ENCODE results near the gene HCRTR1. TPM values are rescaled to one million over a fixed set of nuclear protein-coding genes. Genes with fewer than 3 reads are reported as not detected.

HCRTR1 gene
- total RNA-seq, 4 donors from 2014 or later: 0.42 TPM; not detected in 3

DNA sequence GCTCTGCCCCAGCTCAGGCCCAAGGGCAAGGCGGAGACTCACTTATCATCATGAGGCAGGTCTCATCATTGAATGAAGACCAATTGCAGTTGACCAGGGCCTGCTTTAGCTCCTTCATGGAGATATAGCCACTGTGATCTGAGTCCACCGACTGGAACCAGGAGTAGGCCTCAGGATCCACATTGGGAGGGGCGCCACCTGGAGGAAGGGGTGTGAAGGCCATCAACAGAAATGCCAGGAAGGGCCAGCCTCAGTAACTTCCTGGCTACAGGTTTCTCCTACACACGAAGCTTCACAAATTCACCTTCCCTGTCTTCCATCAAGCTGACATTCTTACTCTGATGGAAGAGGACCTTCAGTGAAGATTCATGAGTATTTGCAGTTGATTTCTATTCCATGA, 15.6 kb downstream of the HCRTR1 start:
- whole genome bisulfite sequencing, 2 donors: 65 to 71% methylated on average over 4 of the region's 4 CpGs
- no peak for DNase-seq (ENCODE audit: low spot score in 2 of 2)
- intact Hi-C loops (cut with DNase I; ENCODE audit: low total_unique reads): no loop called here
- H3K4me3 ChIP-seq (ENCODE audit: low read depth, poor library complexity, severe bottlenecking): no peak overlapping the region
- TF ChIP-seq, protein P1, sequence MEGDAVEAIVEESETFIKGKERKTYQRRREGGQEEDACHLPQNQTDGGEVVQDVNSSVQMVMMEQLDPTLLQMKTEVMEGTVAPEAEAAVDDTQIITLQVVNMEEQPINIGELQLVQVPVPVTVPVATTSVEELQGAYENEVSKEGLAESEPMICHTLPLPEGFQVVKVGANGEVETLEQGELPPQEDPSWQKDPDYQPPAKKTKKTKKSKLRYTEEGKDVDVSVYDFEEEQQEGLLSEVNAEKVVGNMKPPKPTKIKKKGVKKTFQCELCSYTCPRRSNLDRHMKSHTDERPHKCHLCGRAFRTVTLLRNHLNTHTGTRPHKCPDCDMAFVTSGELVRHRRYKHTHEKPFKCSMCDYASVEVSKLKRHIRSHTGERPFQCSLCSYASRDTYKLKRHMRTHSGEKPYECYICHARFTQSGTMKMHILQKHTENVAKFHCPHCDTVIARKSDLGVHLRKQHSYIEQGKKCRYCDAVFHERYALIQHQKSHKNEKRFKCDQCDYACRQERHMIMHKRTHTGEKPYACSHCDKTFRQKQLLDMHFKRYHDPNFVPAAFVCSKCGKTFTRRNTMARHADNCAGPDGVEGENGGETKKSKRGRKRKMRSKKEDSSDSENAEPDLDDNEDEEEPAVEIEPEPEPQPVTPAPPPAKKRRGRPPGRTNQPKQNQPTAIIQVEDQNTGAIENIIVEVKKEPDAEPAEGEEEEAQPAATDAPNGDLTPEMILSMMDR (IDR thresholded peaks at IDR 0.05): no peak
- TF ChIP-seq POLR2A (IDR thresholded peaks at IDR 0.05): no peak

DNA sequence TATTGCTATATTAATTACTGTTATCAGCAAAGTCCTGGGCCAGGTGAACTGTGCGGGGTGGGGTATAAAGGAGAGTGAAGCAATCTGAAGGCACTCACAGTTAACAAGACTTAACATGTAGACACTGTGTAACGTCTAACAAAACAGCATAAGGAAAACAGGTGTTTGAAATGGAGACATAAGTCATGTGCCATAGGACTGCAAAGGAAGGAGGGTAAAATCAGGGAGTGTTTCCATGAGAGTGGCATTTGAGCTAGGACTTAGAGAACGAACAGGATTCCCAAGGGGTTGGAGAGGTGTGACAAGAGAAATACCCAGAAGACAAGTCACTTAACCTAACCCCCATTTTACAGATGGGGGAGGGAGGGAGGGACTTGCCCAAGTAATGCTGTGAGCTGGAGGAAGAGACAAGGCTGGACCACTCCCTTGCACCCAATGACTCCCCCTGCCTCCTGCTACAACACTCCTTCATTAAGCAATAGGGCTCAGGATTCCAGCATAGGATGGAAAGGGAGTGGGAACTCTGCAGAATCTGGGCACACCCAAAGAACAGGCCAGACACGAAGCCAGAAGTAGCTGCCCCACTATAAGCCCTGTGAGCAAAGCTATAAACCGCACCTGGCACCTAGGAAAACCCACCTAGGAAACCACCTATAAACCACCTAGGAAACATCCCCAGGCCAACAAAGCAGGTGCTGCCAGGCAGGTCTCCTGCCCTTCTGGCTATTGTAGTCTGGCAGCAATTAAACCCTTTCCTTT, 20.6 kb downstream of the HCRTR1 start:
- WGBS, 2 donors: 34 to 46% methylated on average over 5 of the region's 5 CpGs
- DNase-seq (ENCODE audit: low spot score in 2 of 2): no peak
- intact Hi-C loops (cut with DNase I; ENCODE audit: low total_unique reads): no loop called here

DNA sequence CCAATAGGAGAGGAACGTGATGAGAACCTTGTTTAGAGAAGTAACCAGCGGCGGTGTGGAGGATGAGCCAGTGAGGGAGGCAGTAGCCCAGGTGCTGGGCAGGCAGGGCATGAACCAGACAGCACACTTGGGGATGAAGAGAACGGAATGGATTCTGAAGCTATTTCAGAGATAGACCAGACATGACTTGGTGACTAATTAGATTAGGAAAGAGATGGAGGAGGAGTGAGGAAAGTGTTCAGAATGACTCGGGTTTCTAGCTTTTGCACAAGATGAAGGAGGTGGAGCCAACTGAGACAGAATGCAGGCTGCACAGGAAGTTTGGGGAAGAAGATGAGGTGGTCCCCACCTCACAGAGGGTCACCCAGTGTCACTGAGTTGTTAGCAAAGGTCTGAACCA, 22.1 kb downstream of the HCRTR1 start:
- TF ChIP-seq, protein P1 (IDR thresholded peaks at IDR 0.05): no peak
- no peak for TF ChIP-seq POLR2A (IDR thresholded peaks at IDR 0.05)
- intact Hi-C loops (cut with DNase I; ENCODE audit: low total_unique reads): no loop called here
- H3K4me3 ChIP-seq (ENCODE audit: low read depth, poor library complexity, severe bottlenecking): no peak overlapping the region
- WGBS, 2 donors: 44 to 59% methylated on average over 4 to 5 of the region's 5 CpGs
- no peak for DNase-seq (ENCODE audit: low spot score in 2 of 2)

More for the DNA sequence above, 20.6 kb downstream of the HCRTR1 start:
- TF ChIP-seq POLR2A (IDR thresholded peaks at IDR 0.05): no peak
- TF ChIP-seq, protein P1 (IDR thresholded peaks at IDR 0.05): no peak
- no peak overlapping the region for H3K4me3 ChIP-seq (ENCODE audit: low read depth, poor library complexity, severe bottlenecking)

DNA sequence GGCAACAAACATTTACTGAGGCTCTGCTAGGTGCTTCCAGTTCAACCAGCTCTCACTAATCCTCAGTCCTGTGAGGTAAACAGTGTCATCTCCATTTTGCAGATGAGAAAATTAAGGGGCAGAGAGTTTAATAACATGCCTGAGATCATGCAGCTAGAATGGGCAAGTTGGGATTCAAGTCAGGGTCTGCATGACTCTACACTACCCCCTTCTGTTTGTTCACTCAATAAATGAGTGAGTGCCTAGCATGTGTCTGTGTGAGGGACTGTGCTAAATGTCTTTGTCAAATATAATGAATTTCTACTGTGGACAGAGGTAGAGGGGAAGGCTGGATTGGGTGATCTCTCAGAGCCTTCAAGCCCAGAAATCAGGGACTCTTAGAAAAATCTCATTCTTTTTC, 22.7 kb downstream of the HCRTR1 start:
- no peak overlapping the region for H3K4me3 ChIP-seq (ENCODE audit: low read depth, poor library complexity, severe bottlenecking)
- no peak for DNase-seq (ENCODE audit: low spot score in 2 of 2)
- TF ChIP-seq, protein P1 (IDR thresholded peaks at IDR 0.05): no peak
- no peak for TF ChIP-seq POLR2A (IDR thresholded peaks at IDR 0.05)
- intact Hi-C loops (cut with DNase I; ENCODE audit: low total_unique reads): no loop called here

DNA sequence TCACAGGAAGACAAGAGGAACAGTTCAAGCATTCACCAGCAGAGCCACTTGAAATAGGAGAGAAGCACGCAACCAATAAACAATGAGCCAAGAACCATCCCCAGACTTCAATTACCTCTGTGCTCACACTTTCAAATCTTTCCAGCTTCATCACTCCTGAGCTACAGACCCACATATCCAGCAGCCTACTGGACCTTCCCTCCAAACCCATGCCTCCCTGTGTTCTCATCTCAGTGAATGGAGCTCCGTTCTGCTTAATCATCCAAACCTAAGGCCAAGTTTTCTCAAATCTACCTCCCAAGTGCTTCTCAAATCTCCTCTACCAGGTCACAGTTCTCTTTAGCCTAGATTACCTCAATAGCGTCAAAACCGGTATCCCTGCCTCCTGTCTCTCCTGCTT, 23.5 kb downstream of the HCRTR1 start:
- no peak for TF ChIP-seq POLR2A (IDR thresholded peaks at IDR 0.05)
- TF ChIP-seq, protein P1 (IDR thresholded peaks at IDR 0.05): no peak
- WGBS, 2 donors: 66 to 78% methylated on average over 4 of the region's 4 CpGs

DNA sequence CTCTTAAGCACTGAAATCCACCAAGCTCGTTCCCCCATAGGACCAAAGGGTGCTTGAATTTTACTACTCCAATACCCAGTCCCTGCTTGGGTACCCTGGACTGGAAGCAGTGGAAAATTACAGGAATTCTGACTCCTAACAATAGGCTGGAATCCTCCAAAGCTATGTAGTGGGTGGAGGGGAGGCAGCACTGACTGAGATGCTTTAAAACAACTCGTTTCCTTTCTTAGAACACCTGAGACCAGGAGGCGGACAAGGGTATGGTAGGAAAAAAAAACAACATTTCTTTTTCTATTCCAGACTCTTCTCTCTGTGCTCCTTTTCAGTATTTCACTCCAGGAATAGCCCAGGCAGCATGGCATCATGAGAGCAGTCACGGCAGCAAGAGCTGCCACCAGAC, 24.9 kb downstream of the HCRTR1 start:
- TF ChIP-seq, protein P1 (IDR thresholded peaks at IDR 0.05): no peak
- no peak for TF ChIP-seq POLR2A (IDR thresholded peaks at IDR 0.05)
- no peak overlapping the region for H3K4me3 ChIP-seq (ENCODE audit: low read depth, poor library complexity, severe bottlenecking)
- intact Hi-C loops (cut with DNase I; ENCODE audit: low total_unique reads): no loop called here
- WGBS, 2 donors: 84 to 86% methylated on average over 4 of the region's 4 CpGs
- DNase-seq (ENCODE audit: low spot score in 2 of 2): no peak

More for the DNA sequence above, 23.5 kb downstream of the HCRTR1 start:
- intact Hi-C loops (cut with DNase I; ENCODE audit: low total_unique reads): no loop called here
- DNase-seq (ENCODE audit: low spot score in 2 of 2): no peak
- no peak overlapping the region for H3K4me3 ChIP-seq (ENCODE audit: low read depth, poor library complexity, severe bottlenecking)
